AG04450 (cell line): ENCODE measurements around the gene PLCL1. TPM values are rescaled to one million over a fixed set of nuclear protein-coding genes. Genes with fewer than 3 reads are reported as not detected.
A peak's percentile ranks its signal among the peaks of the same experiment; 100 is the strongest.

ENCODE experiments used
- CTCF ChIA-PET: fragments of 300-600, 350-600 bp; formaldehyde crosslinking; extraction: SDS; loops from one replicate; lab custom pipeline; 2022; ENCODE audit warnings: antibody characterized with exemption, inconsistent platforms; lab: Charles Lee
- POLR2A ChIA-PET: fragments of 350-600 bp; formaldehyde crosslinking; extraction: SDS; loops from one replicate; lab custom pipeline; 2021; ENCODE audit warnings: antibody characterized with exemption, inconsistent platforms; lab: Yijun Ruan, JAX
- DNase-seq: peaks from one replicate; pipeline ENCODE4 v3.0.0-alpha.2; 2011; ENCODE audit warnings: low read depth, low spot score
- H3K27ac ChIP-seq: one replicate; pipeline ENCODE4 v1.5.1; 2012; ENCODE audit warnings: low read depth, low read length, control low read depth
- H3K27me3 ChIP-seq: one replicate; pipeline ENCODE4 v1.6.0; 2012; ENCODE audit warnings: low read length; ENCODE audit not compliant: control insufficient read depth, insufficient read depth
- H3K4me3 ChIP-seq: 2 replicates; pipeline ENCODE4 v1.5.1; 2011; ENCODE audit warnings: mild to moderate bottlenecking, low read depth, low read length, control low read depth
- H3K9me3 ChIP-seq: 2 replicates; pipeline ENCODE4 v1.5.1; 2012; ENCODE audit warnings: low read length; ENCODE audit not compliant: control insufficient read depth, insufficient read depth
- CTCF ChIP-seq: IDR thresholded peaks from 2 replicates; pipeline ENCODE4 v1.5.1; 2011; ENCODE audit warnings: low read depth, low read length, control low read depth, inconsistent platforms
- polyA plus RNA-seq: library from polyadenylated mRNA; depleted of rRNA; stranded (reverse); fragments of >200 nt; gene quantifications from 2 replicates; pipeline ENCODE4 v1.2.3, GENCODE V29; 2011

The PLCL1 gene
- polyA plus RNA-seq, 1 experiment = 0.43 TPM

GRCh38 chr2:197915548-197916265 lies 111.3 kb downstream of the PLCL1 start:
- ChIA-PET POLR2A (no interaction called here), CTCF (interaction anchor here (0.6 kb wide), 1 partner anchor 114 kb away, joined by 3 read pairs; no protein-coding TSS in a partner anchor)
- Histone ChIP-seq H3K4me3 (no peak overlapping the region), H3K27ac (no peak overlapping the region), H3K27me3 (no peaks in the 10 kb centered on the region), H3K9me3 (no peaks in the 10 kb centered on the region)
- peak; percentile 32 for DNase-seq
- TF ChIP-seq CTCF = no peak

DNA sequence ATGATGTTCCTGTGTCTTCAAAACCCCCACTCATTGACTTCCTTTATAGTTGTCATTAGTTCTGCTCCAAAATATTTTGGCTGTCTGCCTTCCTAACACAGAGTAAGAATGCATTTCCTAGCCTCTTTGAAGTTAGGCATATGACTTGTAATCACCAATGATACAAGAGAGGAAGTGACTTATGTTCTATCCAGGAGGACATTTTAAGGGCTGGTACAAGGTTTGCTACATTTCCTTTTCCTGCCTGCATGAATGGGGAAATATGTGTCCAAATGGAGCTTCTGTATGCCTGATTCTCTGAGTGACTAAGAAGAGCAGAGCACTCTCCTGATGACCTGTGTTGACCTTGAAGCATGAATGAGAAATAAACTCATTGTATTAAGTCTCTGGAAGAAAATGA lies 115.1 kb downstream of the PLCL1 start:
- no peak overlapping the region for H3K27ac ChIP-seq
- no peak for DNase-seq
- no peaks in the 10 kb centered on the region; the same call in 1 of the 2 replicates for H3K9me3 ChIP-seq
- TF ChIP-seq CTCF = no peak
- H3K4me3 ChIP-seq = no peak overlapping the region
- ChIA-PET POLR2A (no interaction called here), CTCF (interaction anchor here (1.3 kb wide), 1 partner anchor 106 kb away, joined by 4 read pairs; no protein-coding TSS in a partner anchor)
- no peaks in the 10 kb centered on the region for H3K27me3 ChIP-seq

GRCh38 chr2:197920088-197920487 lies 115.7 kb downstream of the PLCL1 start:
- no peaks in the 10 kb centered on the region; the same call in 1 of the 2 replicates for H3K9me3 ChIP-seq
- ChIA-PET CTCF (no interaction called here), POLR2A (no interaction called here)
- H3K27me3 ChIP-seq = no peaks in the 10 kb centered on the region
- no peak overlapping the region for H3K27ac ChIP-seq
- DNase-seq = no peak
- TF ChIP-seq CTCF = no peak
- no peak overlapping the region for H3K4me3 ChIP-seq

DNA sequence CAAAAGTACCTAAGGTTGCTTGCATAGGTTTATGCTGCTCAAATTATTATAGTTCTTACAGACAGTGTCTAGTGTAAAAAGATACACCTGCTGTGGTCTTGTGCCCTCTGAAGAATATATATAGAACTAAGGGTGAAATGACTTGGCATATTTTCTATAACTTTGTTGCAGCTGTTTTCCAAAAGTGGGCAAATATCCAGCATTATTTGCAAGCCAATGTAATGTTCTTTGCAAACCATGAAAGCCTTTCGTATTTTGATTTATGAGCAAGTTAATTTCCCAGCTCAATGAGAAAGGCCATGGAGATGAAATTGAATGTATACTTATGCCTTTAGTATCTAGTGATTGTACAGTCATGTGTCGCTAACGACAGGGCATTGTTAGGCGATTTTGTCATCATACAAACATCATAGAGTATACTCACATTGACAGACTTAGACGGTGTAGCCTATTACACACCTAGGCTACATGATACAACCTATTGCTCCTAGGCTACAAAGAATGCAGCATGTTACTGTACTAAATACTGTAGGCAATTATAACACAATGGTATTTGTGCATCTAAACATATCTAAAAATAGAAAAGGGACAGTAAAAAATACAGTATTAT lies 116.3 kb downstream of the PLCL1 start:
- ChIA-PET CTCF (no interaction called here), POLR2A (no interaction called here)
- Histone ChIP-seq H3K27ac (no peak overlapping the region), H3K27me3 (no peaks in the 10 kb centered on the region), H3K9me3 (no peaks in the 10 kb centered on the region; the same call in 1 of the 2 replicates), H3K4me3 (no peak overlapping the region)
- DNase-seq = no peak
- TF ChIP-seq CTCF = no peak

DNA sequence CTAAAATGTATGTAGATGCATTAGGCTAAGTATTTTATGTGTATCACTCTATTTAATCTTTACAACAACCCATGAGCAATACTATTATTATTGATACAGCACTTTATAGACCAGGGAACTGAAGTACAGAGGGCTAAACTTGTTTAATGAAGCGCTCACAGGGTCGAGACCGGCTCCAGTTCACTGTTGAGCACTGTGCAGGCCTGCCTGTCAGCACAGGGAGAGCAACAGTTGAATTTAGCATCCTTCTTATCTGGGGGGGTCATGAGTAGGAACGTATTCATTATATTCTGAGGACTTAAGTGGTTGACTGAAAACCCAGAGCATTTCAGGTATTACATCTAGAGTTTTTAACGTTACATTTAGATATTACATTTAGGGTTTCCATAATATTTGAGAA lies 120.1 kb downstream of the PLCL1 start:
- Histone ChIP-seq H3K27ac (no peak overlapping the region), H3K27me3 (no peaks in the 10 kb centered on the region), H3K9me3 (no peaks in the 10 kb centered on the region; the same call in 1 of the 2 replicates), H3K4me3 (no peak overlapping the region)
- ChIA-PET POLR2A (no interaction called here), CTCF (no interaction called here)
- no peak for TF ChIP-seq CTCF
- DNase-seq = no peak
